ENCODE data around the gene OXER1.

DNA sequence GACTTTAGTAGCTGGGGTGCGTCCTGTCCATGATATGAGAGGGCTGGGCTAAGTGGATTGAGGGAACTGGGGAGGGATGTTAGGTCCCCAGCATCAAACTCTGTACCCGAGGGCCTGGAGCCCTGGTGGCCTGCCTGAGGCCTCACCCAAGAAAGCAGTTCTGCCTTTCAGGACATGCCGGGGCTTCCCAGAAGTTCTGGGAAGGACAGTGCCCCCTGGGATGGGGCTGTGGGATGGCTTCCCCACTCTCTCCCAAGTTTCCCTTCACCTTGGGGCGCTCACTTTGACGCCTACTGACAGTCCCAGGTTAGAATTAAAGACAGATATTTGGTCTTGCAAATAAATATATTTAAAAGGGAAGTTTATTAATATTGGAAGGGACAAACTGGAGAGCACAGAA, 1.8 kb downstream of the OXER1 start:
- TF ChIP-seq CTCF (conservative IDR thresholded peaks at IDR 0.05; ENCODE audit: low read length) (no peak), EZH2phosphoT487 (IDR thresholded peaks at IDR 0.05; ENCODE audit: borderline replicate concordance, low read depth, low read length) (no peak)

Measured in OCI-LY7 (cell line).